MM.1S (cell line): ENCODE results near the gene RXYLT1.
"Not testable (repeated sequence)": the region's sequence is repeated elsewhere in the genome, so short reads cannot be mapped to it uniquely, and the experiment has no call there.

Source experiments
- DNase-seq: peaks from one replicate; pipeline ENCODE4 v3.0.0-alpha.2; 2015
- H2AFZ ChIP-seq: fragments of 300-600 bp; sonication (generic); 2 replicates; pipeline ENCODE4 v1.6.0; 2016; ENCODE audit warnings: antibody characterized with exemption, low read length
- H3F3A ChIP-seq: fragments of 300-600 bp; sonication (generic); 2 replicates; pipeline ENCODE4 v1.6.1; 2016; ENCODE audit warnings: mild to moderate bottlenecking, antibody characterized with exemption, low read length, moderate library complexity, mixed read lengths; ENCODE audit not compliant: insufficient read depth
- H3K27ac ChIP-seq: fragments of 300-600 bp; sonication (generic); 2 replicates; pipeline ENCODE4 v1.5.1; 2016; ENCODE audit warnings: mild to moderate bottlenecking, low read length
- H3K27me3 ChIP-seq: fragments of 300-600 bp; sonication (generic); replicated peaks from 2 replicates; pipeline ENCODE4 v1.6.0; 2016; ENCODE audit warnings: low read length; ENCODE audit not compliant: insufficient read depth
- H3K36me3 ChIP-seq: fragments of 300-600 bp; sonication (generic); replicated peaks from 2 replicates; pipeline ENCODE4 v1.6.1; 2016; ENCODE audit warnings: mild to moderate bottlenecking, low read length, mixed read lengths; ENCODE audit not compliant: insufficient read depth
- H3K4me1 ChIP-seq: fragments of 300-600 bp; sonication (generic); 2 replicates; pipeline ENCODE4 v1.6.1; 2016; ENCODE audit warnings: low read length, mixed read lengths
- H3K4me2 ChIP-seq: fragments of 300-600 bp; sonication (generic); 2 replicates; pipeline ENCODE4 v1.6.0; 2016; ENCODE audit warnings: low read depth, low read length
- H3K4me3 ChIP-seq: fragments of 300-600 bp; sonication (generic); 2 replicates; pipeline ENCODE4 v1.5.1; 2016; ENCODE audit warnings: low read length, mixed read lengths
- H3K79me2 ChIP-seq: fragments of 300-600 bp; sonication (generic); 2 replicates; pipeline ENCODE4 v1.6.1; 2016; ENCODE audit warnings: mixed run types, low read length, mixed read lengths
- H3K9ac ChIP-seq: fragments of 300-600 bp; sonication (generic); 2 replicates; pipeline ENCODE4 v1.6.1; 2016; ENCODE audit warnings: low read length, mixed read lengths
- H3K9me2 ChIP-seq: fragments of 300-600 bp; sonication (generic); replicated peaks from 2 replicates; pipeline ENCODE4 v1.6.1; 2016; ENCODE audit warnings: mild to moderate bottlenecking, low read length, mixed read lengths; ENCODE audit not compliant: insufficient read depth
- H3K9me3 ChIP-seq: fragments of 300-600 bp; sonication (generic); replicated peaks from 2 replicates; pipeline ENCODE4 v1.6.1; 2016; ENCODE audit warnings: mild to moderate bottlenecking, low read length, mixed read lengths; ENCODE audit not compliant: insufficient read depth
- H4K20me1 ChIP-seq: fragments of 300-600 bp; sonication (generic); 2 replicates; pipeline ENCODE4 v1.6.1; 2016; ENCODE audit warnings: mild to moderate bottlenecking, low read length, moderate library complexity, mixed read lengths; ENCODE audit not compliant: insufficient read depth
- CTCF ChIP-seq: fragments of 300-600 bp; sonication (generic); IDR thresholded peaks from 2 replicates; pipeline ENCODE4 v1.5.1; 2016; ENCODE audit warnings: antibody characterized with exemption, low read length, mixed read lengths
- EZH2 ChIP-seq: fragments of 300-600 bp; sonication (generic); optimal IDR thresholded peaks from 2 replicates; pipeline ENCODE3; 2017; ENCODE audit warnings: low read depth, mild to moderate bottlenecking, antibody characterized with exemption, low read length, mixed read lengths
- EZH2phosphoT487 ChIP-seq: fragments of 300-600 bp; sonication (generic); IDR thresholded peaks from 2 replicates; pipeline ENCODE4 v1.6.1; 2018; ENCODE audit warnings: antibody characterized with exemption, low read length

Gene RXYLT1, protein sequence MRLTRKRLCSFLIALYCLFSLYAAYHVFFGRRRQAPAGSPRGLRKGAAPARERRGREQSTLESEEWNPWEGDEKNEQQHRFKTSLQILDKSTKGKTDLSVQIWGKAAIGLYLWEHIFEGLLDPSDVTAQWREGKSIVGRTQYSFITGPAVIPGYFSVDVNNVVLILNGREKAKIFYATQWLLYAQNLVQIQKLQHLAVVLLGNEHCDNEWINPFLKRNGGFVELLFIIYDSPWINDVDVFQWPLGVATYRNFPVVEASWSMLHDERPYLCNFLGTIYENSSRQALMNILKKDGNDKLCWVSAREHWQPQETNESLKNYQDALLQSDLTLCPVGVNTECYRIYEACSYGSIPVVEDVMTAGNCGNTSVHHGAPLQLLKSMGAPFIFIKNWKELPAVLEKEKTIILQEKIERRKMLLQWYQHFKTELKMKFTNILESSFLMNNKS

GRCh38 chr12:63779498-63780481, at the start of gene RXYLT1:
Gene RXYLT1, plus strand, starts transcription at chr12:63779909. Its CDS starts 52 bp downstream, at chr12:63779961.
- Histone ChIP-seq H3K9ac (peak within 1 kb of the TSS; percentile 97), H3K9me3 (no peaks in the 10 kb centered on the region), H3K4me2 (peak within 1 kb of the TSS; percentile 88), H3K4me3 (peak within 1 kb of the TSS; percentile 96), H3K27ac (peak within 1 kb of the TSS; percentile 81; the same call in 1 of the 2 replicates), H2AFZ (peak within 1 kb of the TSS; percentile 98), H3F3A (no peaks in the 10 kb centered on the region), H3K4me1 (no peaks in the 10 kb centered on the region), H3K79me2 (peaks cover 14% of the 10 kb centered on the region), H4K20me1 (no peaks in the 10 kb centered on the region), H3K36me3 (peaks cover 5% of the 10 kb centered on the region; the same call in 1 of the 2 replicates), H3K9me2 (no peaks in the 10 kb centered on the region), H3K27me3 (no peaks in the 10 kb centered on the region)
- DNase-seq = peak; percentile 77
- TF ChIP-seq EZH2phosphoT487 (no peak), CTCF (no peak), EZH2 (no peak)

- H3K9ac ChIP-seq, H3K4me1 ChIP-seq, H3K9me3 ChIP-seq, H3K79me2 ChIP-seq, H4K20me1 ChIP-seq, H3K36me3 ChIP-seq, H3F3A ChIP-seq, H2AFZ ChIP-seq, H3K4me3 ChIP-seq, H3K27me3 ChIP-seq, H3K9me2 ChIP-seq, H3K27ac ChIP-seq, DNase-seq, H3K4me2 ChIP-seq: not testable (repeated sequence)
Measured at GRCh38 chr12:63732779-63733178, 46.9 kb upstream of the RXYLT1 start.

GRCh38 chr12:63733585-63733984, 46.1 kb upstream of the RXYLT1 start:
- not testable (repeated sequence) for H3K9me2 ChIP-seq, H3K9me3 ChIP-seq, H3K36me3 ChIP-seq, H4K20me1 ChIP-seq, H3K9ac ChIP-seq, H3K4me1 ChIP-seq, H3K4me2 ChIP-seq, H3K79me2 ChIP-seq, DNase-seq, H3K27ac ChIP-seq, H3F3A ChIP-seq, H2AFZ ChIP-seq, H3K27me3 ChIP-seq, H3K4me3 ChIP-seq

DNA sequence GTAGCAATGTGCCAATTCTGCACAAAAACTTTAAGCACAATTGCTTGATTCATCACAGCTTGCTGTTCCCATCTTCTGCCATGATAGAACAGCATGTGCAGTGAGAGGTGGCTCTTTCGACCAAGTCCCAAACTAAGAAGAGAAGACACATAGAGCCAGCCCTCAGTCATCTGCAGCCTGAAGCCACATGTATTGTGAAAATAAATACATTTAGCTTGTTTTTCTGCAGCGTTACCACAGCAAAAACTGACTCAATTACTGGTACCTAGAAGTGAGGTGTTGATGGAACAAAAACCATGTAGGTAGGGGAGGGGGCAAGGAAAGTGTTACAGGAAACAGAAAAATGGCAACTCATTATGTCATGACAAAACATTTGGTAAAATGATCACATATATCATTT, 39.2 kb upstream of the RXYLT1 start:
- H3K27me3 ChIP-seq, H4K20me1 ChIP-seq, H3K27ac ChIP-seq, H2AFZ ChIP-seq, H3K79me2 ChIP-seq, H3K4me3 ChIP-seq, H3K36me3 ChIP-seq, DNase-seq, H3K4me1 ChIP-seq, H3K9me3 ChIP-seq, H3K9me2 ChIP-seq, H3K9ac ChIP-seq, H3F3A ChIP-seq, H3K4me2 ChIP-seq: not testable (repeated sequence)

DNA sequence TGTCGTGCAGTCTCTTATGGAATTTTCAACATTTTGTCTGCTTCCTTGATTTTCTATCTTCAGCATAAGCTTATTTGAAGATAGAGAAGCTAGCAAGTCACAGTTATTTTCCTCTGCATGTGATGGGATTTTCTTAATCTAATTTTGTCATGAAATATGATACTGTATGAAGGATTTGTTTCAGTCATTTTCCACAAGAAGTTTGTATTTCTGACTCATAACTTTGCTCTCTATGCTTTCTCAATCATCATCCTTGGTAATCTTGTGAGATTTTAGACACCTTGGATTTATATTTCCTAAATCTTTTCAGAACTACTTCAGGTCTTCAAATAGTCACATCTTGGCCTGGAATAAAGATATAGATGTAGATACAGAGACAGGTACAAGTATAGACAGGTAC, 38.3 kb upstream of the RXYLT1 start:
- H4K20me1 ChIP-seq, H3K9me3 ChIP-seq, H3K9me2 ChIP-seq, H3K79me2 ChIP-seq, H3K4me3 ChIP-seq, H2AFZ ChIP-seq, H3K4me1 ChIP-seq, H3K27ac ChIP-seq, H3K9ac ChIP-seq, H3K36me3 ChIP-seq, H3F3A ChIP-seq, DNase-seq, H3K27me3 ChIP-seq, H3K4me2 ChIP-seq: not testable (repeated sequence)

- H3K9ac ChIP-seq, H3K79me2 ChIP-seq, H3K4me3 ChIP-seq, H3K4me2 ChIP-seq, H3K9me3 ChIP-seq, H3K27me3 ChIP-seq, H2AFZ ChIP-seq, H3K4me1 ChIP-seq, H3K27ac ChIP-seq, H3K9me2 ChIP-seq, DNase-seq, H3K36me3 ChIP-seq, H3F3A ChIP-seq, H4K20me1 ChIP-seq: not testable (repeated sequence)
Measured at GRCh38 chr12:63744110-63744509, 35.6 kb upstream of the RXYLT1 start.
